ENCODE data around the gene TMX2. TPM values are rescaled to one million over a fixed set of nuclear protein-coding genes. Genes with fewer than 3 reads are reported as not detected.
A peak's percentile ranks its signal among the peaks of the same experiment; 100 is the strongest.

The TMX2 gene
- total and polyA plus RNA-seq, 12 donors: 45.4 to 105 (median 69.0) TPM

GRCh38 chr11:57667117-57667735 is 45.2 kb upstream of the TMX2 start:
- DNase-seq (peak; percentile 96 to 98), ATAC-seq (peak; percentile 85 to 96 (median 92))
- peak overlapping the region; percentile 66 to 100 (median 79) for H3K4me3 ChIP-seq
- WGBS, 2 donors: 0% methylated on average over 29 of the region's 29 CpGs
- H3K36me3 ChIP-seq: peaks cover 0 to 22% (median under 1%) of the 10 kb centered on the region in 9 donors
- no peak for TF ChIP-seq CTCF (IDR thresholded peaks at IDR 0.05)
- H3K9me3 ChIP-seq: no peaks in the 10 kb centered on the region
- no peaks in the 10 kb centered on the region for H3K27me3 ChIP-seq
- H3K27ac ChIP-seq: peak overlapping the region; percentile 87 to 99 (median 97)
- intact Hi-C loops (cut with DNase I): loop anchor here in 4 of 10 donors (1.0 to 5.0 kb wide), 4 partner anchors 10 to 912 kb away; partner anchors contain the start of genes MED19 (in 4 of the 4), TMX2 (in 4 of the 4), CLP1 (in 3 of the 4) and ZFP91 (in 2 of the 4)
- peaks cover 0 to 43% (median 26%) of the 10 kb centered on the region in 9 donors for H3K4me1 ChIP-seq

GRCh38 chr11:57667736-57668433 is 44.5 kb upstream of the TMX2 start, which contains the start of gene ZDHHC5:
ZDHHC5 (plus strand) TSS chr11:57668114; CDS start chr11:57673091, 4,977 bp downstream.
- WGBS, 2 donors: 0% methylated on average over 92 to 96 of the region's 96 CpGs
- peaks cover 0 to 22% (median 7%) of the 10 kb centered on the region in 9 donors for H3K36me3 ChIP-seq
- H3K4me3 ChIP-seq: peak within 1 kb of the TSS; percentile 75 to 100 (median 82)
- H3K27me3 ChIP-seq: no peaks in the 10 kb centered on the region
- TF ChIP-seq CTCF (IDR thresholded peaks at IDR 0.05): peak; percentile 3 to 76 (median 62)
- ATAC-seq: peak; percentile 94 to 97 (median 97)
- DNase-seq: peak; percentile 99
- intact Hi-C loops (cut with DNase I): loop anchor here in 4 of 10 donors (1.0 to 5.0 kb wide), 4 partner anchors 11 to 911 kb away; partner anchors contain the start of genes MED19 (in 4 of the 4), TMX2 (in 4 of the 4), CLP1 (in 3 of the 4) and ZFP91 (in 2 of the 4)
- peaks cover 0 to 43% (median 27%) of the 10 kb centered on the region in 9 donors for H3K4me1 ChIP-seq
- H3K9me3 ChIP-seq: no peaks in the 10 kb centered on the region
- peak within 1 kb of the TSS; percentile 87 to 99 (median 97) for H3K27ac ChIP-seq

- Histone ChIP-seq H3K4me3 (peak overlapping the region; percentile 75 to 100 (median 82)), H3K27ac (peak overlapping the region; percentile 87 to 99 (median 97)), H3K27me3 (no peaks in the 10 kb centered on the region), H3K9me3 (no peaks in the 10 kb centered on the region), H3K4me1 (peaks cover 0 to 43% (median 29%) of the 10 kb centered on the region in 9 donors), H3K36me3 (peaks cover 0 to 23% (median 12%) of the 10 kb centered on the region in 9 donors)
- 0% methylated on average over 30 to 31 of the region's 31 CpGs for WGBS, 2 donors
- no peak for TF ChIP-seq CTCF (IDR thresholded peaks at IDR 0.05)
- intact Hi-C loops (cut with DNase I): loop anchor here in 3 of 10 donors (5.0 kb wide), 1 partner anchor 44 kb away; the partner anchor contains the start of genes MED19 (in 3 of the 3) and TMX2 (in 3 of the 3)
- DNase-seq (no peak), ATAC-seq (peak in 4 of 8 donors; percentile 1 to 21 (median 8))
These were observed 44.0 kb upstream of the TMX2 start for GRCh38 chr11:57668434-57668782.

GRCh38 chr11:57674251-57674650 is 38.1 kb upstream of the TMX2 start:
- H3K27ac ChIP-seq: no peak overlapping the region
- DNase-seq (no peak), ATAC-seq (no peak)
- no peak overlapping the region for H3K4me3 ChIP-seq
- H3K4me1 ChIP-seq: peaks cover 0 to 41% (median 20%) of the 10 kb centered on the region in 9 donors
- TF ChIP-seq CTCF (IDR thresholded peaks at IDR 0.05): no peak
- intact Hi-C loops (cut with DNase I): loop anchor here in 1 of 10 donors (5.0 kb wide), 1 partner anchor 33 kb away; no protein-coding TSS in a partner anchor
- peaks cover 0 to 77% (median 31%) of the 10 kb centered on the region in 9 donors for H3K36me3 ChIP-seq
- H3K9me3 ChIP-seq: no peaks in the 10 kb centered on the region
- no peaks in the 10 kb centered on the region for H3K27me3 ChIP-seq

Data from heart right ventricle (tissue), 16 donors.